Measurements from ENCODE around the gene LAMC3.

LAMC3 gene

GRCh38 chr9:130975932-130976841 lies 32.8 kb upstream of the LAMC3 start:
- TF ChIP-seq PAX5 (IDR thresholded peaks at IDR 0.05; ENCODE audit: insufficient read depth, low read length, severe bottlenecking) (no peak), SPI1 (IDR thresholded peaks at IDR 0.05; ENCODE audit: low read depth, low read length) (no peak), TAF1 (IDR thresholded peaks at IDR 0.05; ENCODE audit: low read depth, low read length) (no peak), POLR2AphosphoS5 (IDR thresholded peaks at IDR 0.05; ENCODE audit: low read depth, low read length) (no peak), POU2F2 (IDR thresholded peaks at IDR 0.05; ENCODE audit: low read depth, low read length) (no peak), POLR2A (IDR thresholded peaks at IDR 0.05; ENCODE audit: low read depth, low read length) (no peak)
- FAIRE-seq (no peak), DNase-seq (ENCODE audit: insufficient read length, low spot score) (no peak)

- DNase-seq (ENCODE audit: insufficient read length, low spot score) (no peak), FAIRE-seq (no peak)
- TF ChIP-seq POLR2A (IDR thresholded peaks at IDR 0.05; ENCODE audit: low read depth, low read length) (no peak), TAF1 (IDR thresholded peaks at IDR 0.05; ENCODE audit: low read depth, low read length) (no peak), SPI1 (IDR thresholded peaks at IDR 0.05; ENCODE audit: low read depth, low read length) (no peak), PAX5 (IDR thresholded peaks at IDR 0.05; ENCODE audit: insufficient read depth, low read length, severe bottlenecking) (no peak), POLR2AphosphoS5 (IDR thresholded peaks at IDR 0.05; ENCODE audit: low read depth, low read length) (no peak), POU2F2 (IDR thresholded peaks at IDR 0.05; ENCODE audit: low read depth, low read length) (no peak)
Measured at GRCh38 chr9:130977811-130978221, 31.2 kb upstream of the LAMC3 start.

GRCh38 chr9:130979591-130980385 lies 29.2 kb upstream of the LAMC3 start:
- TF ChIP-seq POLR2A (IDR thresholded peaks at IDR 0.05; ENCODE audit: low read depth, low read length) (no peak), POU2F2 (IDR thresholded peaks at IDR 0.05; ENCODE audit: low read depth, low read length) (no peak), POLR2AphosphoS5 (IDR thresholded peaks at IDR 0.05; ENCODE audit: low read depth, low read length) (no peak), TAF1 (IDR thresholded peaks at IDR 0.05; ENCODE audit: low read depth, low read length) (no peak), PAX5 (IDR thresholded peaks at IDR 0.05; ENCODE audit: insufficient read depth, low read length, severe bottlenecking) (no peak), SPI1 (IDR thresholded peaks at IDR 0.05; ENCODE audit: low read depth, low read length) (no peak)
- FAIRE-seq, result no peak
- no peak for DNase-seq (ENCODE audit: insufficient read length, low spot score)

GRCh38 chr9:130980526-130980925 lies 28.4 kb upstream of the LAMC3 start:
- TF ChIP-seq POU2F2 (IDR thresholded peaks at IDR 0.05; ENCODE audit: low read depth, low read length) (no peak), POLR2AphosphoS5 (IDR thresholded peaks at IDR 0.05; ENCODE audit: low read depth, low read length) (no peak), PAX5 (IDR thresholded peaks at IDR 0.05; ENCODE audit: insufficient read depth, low read length, severe bottlenecking) (no peak), POLR2A (IDR thresholded peaks at IDR 0.05; ENCODE audit: low read depth, low read length) (no peak), SPI1 (IDR thresholded peaks at IDR 0.05; ENCODE audit: low read depth, low read length) (no peak), TAF1 (IDR thresholded peaks at IDR 0.05; ENCODE audit: low read depth, low read length) (no peak)
- FAIRE-seq (no peak), DNase-seq (ENCODE audit: insufficient read length, low spot score) (no peak)

- DNase-seq (ENCODE audit: insufficient read length, low spot score), result no peak
- FAIRE-seq, result no peak
- TF ChIP-seq PAX5 (IDR thresholded peaks at IDR 0.05; ENCODE audit: insufficient read depth, low read length, severe bottlenecking) (no peak), TAF1 (IDR thresholded peaks at IDR 0.05; ENCODE audit: low read depth, low read length) (no peak), POLR2A (IDR thresholded peaks at IDR 0.05; ENCODE audit: low read depth, low read length) (no peak), POLR2AphosphoS5 (IDR thresholded peaks at IDR 0.05; ENCODE audit: low read depth, low read length) (no peak), SPI1 (IDR thresholded peaks at IDR 0.05; ENCODE audit: low read depth, low read length) (no peak), POU2F2 (IDR thresholded peaks at IDR 0.05; ENCODE audit: low read depth, low read length) (no peak)
Measured at GRCh38 chr9:130981002-130981755, 27.8 kb upstream of the LAMC3 start.

- no peak for FAIRE-seq
- TF ChIP-seq SPI1 (IDR thresholded peaks at IDR 0.05; ENCODE audit: low read depth, low read length), result no peak
- no peak for TF ChIP-seq POLR2AphosphoS5 (IDR thresholded peaks at IDR 0.05; ENCODE audit: low read depth, low read length)
- no peak for TF ChIP-seq TAF1 (IDR thresholded peaks at IDR 0.05; ENCODE audit: low read depth, low read length)
- no peak for TF ChIP-seq POU2F2 (IDR thresholded peaks at IDR 0.05; ENCODE audit: low read depth, low read length)
- no peak for DNase-seq (ENCODE audit: insufficient read length, low spot score)
Measured at GRCh38 chr9:130981756-130982137, 27.2 kb upstream of the LAMC3 start.

- FAIRE-seq, result no peak
Measured at GRCh38 chr9:130982636-130983358, 26.2 kb upstream of the LAMC3 start.

GRCh38 chr9:130983359-130983670 lies 25.7 kb upstream of the LAMC3 start:
- no peak for FAIRE-seq
- TF ChIP-seq POU2F2 (IDR thresholded peaks at IDR 0.05; ENCODE audit: low read depth, low read length), result no peak
- no peak for TF ChIP-seq POLR2AphosphoS5 (IDR thresholded peaks at IDR 0.05; ENCODE audit: low read depth, low read length)
- no peak for TF ChIP-seq SPI1 (IDR thresholded peaks at IDR 0.05; ENCODE audit: low read depth, low read length)
- no peak for TF ChIP-seq TAF1 (IDR thresholded peaks at IDR 0.05; ENCODE audit: low read depth, low read length)
- TF ChIP-seq POLR2A (IDR thresholded peaks at IDR 0.05; ENCODE audit: low read depth, low read length), result no peak
- no peak for TF ChIP-seq PAX5 (IDR thresholded peaks at IDR 0.05; ENCODE audit: insufficient read depth, low read length, severe bottlenecking)

More at GRCh38 chr9:130982636-130983358, 26.2 kb upstream of the LAMC3 start:
- TF ChIP-seq TAF1 (IDR thresholded peaks at IDR 0.05; ENCODE audit: low read depth, low read length) (no peak), PAX5 (IDR thresholded peaks at IDR 0.05; ENCODE audit: insufficient read depth, low read length, severe bottlenecking) (no peak), POLR2AphosphoS5 (IDR thresholded peaks at IDR 0.05; ENCODE audit: low read depth, low read length) (no peak)
- no peak for DNase-seq (ENCODE audit: insufficient read length, low spot score)

More at GRCh38 chr9:130983359-130983670, 25.7 kb upstream of the LAMC3 start:
- DNase-seq (ENCODE audit: insufficient read length, low spot score), result no peak
